ENCODE data around the gene SRD5A1.
A peak's percentile ranks its signal among the peaks of the same experiment; 100 is the strongest.

Gene SRD5A1, protein sequence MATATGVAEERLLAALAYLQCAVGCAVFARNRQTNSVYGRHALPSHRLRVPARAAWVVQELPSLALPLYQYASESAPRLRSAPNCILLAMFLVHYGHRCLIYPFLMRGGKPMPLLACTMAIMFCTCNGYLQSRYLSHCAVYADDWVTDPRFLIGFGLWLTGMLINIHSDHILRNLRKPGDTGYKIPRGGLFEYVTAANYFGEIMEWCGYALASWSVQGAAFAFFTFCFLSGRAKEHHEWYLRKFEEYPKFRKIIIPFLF

DNA sequence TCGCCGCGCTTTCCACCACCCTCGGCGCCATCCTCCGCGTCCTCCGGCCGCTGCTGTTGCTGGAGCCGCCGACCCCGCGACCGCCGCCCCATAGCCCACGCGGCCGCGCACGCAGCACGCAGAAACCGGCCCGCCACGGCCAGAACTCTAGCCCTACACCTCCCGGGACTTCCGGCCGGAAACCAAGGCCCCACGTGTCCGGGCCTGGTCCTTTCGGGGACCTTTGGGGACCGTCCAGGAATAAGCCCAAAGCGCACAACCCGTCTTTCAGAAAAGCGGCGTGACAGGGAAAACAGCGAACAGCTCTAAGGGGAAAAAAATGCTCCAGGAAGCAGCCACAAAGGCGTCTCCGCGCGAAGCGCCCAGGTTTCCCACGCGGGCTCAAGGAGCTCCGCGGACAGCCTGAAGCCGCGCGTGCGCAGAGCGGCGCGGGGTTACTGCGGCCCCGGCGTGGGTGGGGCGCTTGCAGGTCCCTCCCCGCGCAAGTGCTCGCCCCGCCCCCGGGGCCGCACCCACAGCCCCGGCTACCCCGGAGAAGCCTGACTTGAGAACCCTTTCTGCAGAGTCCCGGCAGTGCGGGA, at the start of gene SRD5A1, which contains the start of gene NSUN2:
SRD5A1 (plus strand) TSS at position 553 of the 581 bp plus-strand sequence. CDS start 137 bp downstream, outside the sequence.
NSUN2 (minus strand) TSS at position 157 of the 581 bp plus-strand sequence; CDS start at position 92, 65 bp downstream.
- DNase-seq (ENCODE audit: low read depth): peak; percentile 85

DNA sequence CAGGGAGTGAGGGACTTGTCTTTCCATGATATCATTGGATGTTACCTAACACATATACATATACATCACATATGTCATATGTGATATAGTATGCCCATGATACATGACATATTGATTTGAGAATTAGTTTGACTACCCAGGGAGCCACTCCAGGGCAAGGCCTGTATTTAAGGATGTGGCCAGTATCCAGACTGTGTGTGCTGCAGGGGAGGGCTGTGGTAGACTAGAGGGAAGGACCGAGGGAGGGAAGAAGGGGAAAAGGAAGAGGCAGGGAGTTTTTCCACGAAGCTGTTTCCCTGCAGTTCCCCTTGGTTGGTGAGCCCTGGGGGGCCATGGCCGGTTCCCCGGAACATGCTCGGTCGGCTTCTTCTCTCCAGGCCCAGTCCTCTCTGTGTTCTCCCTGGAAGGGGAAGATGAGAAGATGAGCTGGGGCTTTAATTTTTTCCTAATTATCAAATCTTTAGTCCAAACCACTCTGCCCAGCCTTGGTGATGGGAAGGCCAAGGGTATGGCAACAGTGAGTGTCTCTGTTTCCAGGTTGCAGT, 49.1 kb upstream of the SRD5A1 start:
- no peak for DNase-seq (ENCODE audit: low read depth)

DNA sequence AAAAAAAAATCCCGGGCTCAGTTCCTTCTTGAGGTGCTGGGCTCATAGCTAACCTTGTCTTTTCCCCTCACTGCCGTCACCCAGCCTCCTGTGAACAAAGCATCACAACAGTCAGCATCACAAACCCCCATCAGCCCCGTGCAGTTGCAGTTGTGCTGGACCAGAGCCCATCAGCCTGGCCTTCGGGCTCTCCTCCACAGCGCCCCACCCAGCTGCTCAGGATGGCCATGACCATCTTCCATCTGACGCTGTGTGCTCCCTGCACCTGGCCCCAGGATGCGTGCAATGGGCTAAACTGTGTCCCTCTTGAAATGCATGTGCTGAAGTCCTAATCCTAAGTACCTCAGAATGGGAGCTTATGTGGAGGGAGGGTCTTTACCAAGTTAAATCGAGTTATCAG, 48.5 kb upstream of the SRD5A1 start:
- DNase-seq (ENCODE audit: low read depth): no peak

DNA sequence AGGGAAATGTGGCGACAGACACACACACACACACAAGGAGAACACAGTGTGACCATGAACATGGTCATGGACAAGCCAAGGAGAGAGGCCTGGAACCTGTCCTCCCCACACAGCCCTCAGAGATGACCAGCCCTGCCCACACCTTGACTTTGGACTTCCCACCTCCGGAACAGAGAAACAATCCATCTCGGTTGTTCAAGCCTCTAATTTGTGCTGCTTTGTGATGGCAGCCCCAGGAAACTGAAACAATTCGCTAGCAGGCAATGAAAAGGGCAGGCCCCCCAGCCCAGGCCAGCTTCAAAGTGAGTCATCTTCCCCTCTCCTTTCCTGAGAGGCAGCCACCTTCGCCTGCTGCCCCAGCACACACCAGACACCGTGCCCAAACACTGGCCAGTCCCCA, 48.1 kb upstream of the SRD5A1 start:
- DNase-seq (ENCODE audit: low read depth): no peak

DNA sequence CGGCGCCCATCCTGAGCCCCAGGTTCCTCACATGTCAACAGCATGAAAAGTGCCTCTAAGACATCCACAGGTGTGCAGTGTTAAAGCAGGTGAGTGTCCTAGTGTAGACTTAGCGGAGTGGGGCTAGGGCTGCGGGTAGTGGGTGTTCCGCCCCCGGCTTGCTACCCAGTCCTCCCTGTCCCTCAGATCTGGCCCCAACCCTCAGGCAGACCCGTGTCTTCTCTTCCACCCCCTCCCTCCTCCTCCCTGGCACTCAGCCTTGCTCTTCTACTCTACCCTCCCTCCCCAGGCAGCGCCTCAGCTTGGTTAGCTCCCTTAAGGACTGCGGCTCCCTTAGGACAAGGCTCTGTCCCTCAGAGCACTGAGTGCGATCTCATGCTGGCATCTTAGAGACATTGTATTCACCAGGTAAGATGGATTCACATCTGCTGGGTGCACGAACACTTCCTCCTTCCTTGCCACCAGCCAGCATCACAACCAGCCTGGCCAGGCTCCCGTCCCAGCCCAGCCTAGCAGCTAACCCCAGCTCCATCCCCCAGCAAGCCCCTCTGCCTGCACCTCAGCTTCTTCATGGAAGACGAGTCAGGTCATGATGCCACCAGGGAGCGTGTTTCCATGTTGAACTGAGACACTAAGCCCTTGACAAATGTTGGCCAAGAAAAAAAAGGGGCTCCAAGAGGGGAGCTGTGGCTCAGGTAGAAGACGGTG, 47.1 kb upstream of the SRD5A1 start:
- no peak for DNase-seq (ENCODE audit: low read depth)

DNA sequence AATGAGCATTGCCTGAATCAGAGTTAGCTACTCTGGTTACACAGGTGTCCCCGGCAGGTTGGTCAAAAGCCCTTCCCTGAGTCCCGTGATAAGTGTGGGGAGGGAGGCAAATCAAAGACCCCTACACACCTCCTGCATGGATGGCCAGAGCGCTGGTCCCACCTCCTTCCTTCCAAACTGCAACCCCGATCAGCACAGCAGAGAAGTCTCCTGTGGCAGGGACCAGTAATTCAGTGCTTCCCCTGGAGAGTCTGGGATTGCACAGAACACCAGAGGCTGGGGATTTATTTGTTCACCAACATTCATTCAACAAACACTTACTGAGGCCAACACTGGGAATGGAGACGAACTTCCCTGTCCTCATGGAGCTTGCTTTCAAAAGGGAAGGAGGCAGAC, 46.6 kb upstream of the SRD5A1 start:
- no peak for DNase-seq (ENCODE audit: low read depth)

DNA sequence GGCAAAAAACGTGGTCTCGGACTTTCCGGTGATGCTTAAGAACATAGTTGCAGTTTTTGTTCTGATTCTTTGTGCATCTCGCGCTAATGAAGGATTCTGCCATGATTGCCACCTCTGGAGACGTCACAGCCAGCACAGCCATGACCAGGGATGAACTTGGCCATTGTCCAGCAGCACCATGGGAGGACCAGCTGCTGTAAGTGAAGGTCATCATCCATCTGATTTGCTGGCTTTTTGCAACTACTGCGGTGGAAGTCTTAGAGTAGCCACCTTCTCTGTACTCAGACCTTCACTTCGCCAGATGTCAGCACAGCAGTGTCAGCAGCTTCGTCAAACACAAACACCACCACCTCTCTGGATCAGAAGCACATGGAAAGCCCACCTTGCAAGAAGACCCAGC, 46.1 kb upstream of the SRD5A1 start:
- no peak for DNase-seq (ENCODE audit: low read depth)

DNA sequence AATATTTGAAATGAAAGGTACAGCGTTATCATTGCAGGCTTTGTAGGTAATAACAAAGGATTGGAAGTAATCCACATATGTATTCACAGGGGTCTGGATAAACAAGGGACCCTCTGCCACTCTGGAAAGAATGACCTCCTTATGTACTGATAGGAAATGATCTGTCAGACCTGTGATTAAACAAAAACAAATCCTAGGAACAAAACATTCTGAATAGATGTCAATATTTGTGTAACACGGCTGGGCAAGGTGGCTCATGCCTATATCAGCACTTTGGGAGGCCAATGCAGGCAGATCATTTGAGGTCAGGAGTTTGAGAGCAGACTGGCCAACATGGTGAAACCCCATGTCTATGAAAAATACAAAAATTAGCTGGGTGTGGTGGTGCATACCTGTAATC, 42.7 kb upstream of the SRD5A1 start:
- DNase-seq (ENCODE audit: low read depth): no peak

DNA sequence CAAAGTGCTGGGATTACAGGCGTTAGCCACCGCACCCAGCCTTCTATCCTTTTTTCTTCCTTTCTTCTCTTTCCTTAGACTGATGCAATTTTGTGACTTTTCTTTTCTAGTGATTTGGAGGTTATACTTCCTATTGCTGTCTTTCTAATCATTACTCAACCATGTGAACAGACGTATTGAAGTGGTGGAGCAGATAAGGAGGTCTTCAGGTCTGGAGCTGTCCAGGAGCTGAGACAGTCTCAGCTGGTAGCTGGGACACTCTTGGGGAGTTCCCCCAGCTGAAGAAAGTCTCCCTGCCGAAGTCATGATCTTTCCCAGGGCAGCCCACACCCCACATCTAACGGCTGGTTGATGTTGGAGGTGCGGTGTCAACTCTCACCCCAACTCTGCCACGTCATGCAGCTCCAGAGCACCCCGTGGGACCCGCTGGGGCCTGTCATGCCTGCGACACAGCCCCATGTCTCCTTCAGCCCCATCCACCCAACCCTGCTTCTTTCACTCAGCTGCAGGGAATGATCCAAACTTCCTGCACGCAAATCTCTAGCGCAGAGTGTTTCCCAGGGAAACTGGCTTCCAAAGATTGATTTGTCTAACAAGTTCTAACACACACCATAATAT, 41.5 kb upstream of the SRD5A1 start:
- DNase-seq (ENCODE audit: low read depth): no peak

DNA sequence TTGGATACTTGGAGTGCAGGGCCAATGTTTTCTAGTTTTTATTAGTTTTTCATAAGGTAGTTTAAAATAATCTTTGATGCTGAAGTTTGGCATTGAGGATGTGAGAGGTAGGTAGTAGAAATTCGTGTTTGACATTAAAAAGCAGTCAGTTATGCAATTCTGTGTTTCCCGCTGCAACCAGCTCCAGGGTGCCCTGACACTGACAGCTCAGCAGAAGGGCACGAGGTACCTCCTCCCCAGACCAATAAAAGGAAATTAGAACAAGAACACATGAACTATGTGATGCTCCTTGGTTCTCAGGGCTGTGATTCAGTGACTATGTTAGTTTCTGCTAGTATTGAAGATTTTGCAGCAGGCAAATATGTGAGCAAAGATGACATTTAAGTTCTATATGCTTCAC, 40.6 kb upstream of the SRD5A1 start:
- DNase-seq (ENCODE audit: low read depth): no peak

DNA sequence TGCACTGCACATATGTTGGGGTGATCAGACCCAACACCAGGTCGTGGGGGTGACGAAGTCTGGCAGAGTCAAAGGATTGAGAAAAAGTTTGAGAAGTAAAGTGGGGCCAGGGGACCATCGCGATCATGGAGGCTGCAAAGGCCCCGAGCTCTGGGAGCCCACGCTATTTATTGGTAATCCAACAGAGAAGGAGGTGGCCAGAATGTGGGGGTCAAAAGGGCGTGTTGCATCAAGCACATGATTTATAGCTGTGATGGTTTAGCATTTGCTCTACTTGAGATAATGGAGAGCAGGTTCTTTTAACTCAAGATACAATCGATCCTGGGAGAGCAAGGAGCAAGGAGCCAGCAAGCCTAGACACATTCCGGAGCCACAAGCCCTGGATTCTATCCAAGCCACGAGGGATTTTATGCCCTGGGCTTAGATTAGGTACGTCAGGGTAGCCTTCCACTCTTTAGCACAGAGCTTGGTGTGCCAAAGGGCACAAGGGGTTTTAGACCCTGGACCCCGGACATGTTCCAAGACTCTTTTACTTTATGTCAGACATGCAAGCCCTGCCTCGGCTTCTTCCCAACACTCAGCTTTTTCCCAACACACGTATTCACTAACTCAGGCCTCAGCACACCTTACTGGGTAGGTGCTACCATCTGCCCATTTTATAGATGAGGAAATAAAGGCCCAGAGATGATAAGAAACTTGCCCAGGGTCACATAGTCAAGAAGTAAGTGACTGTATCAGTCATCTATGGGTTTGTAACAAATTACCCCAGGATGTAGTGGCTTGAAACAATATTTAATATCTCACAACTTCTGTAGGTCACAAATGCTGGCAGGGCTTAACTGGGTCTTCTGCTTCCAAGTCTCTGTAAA, 39.9 kb upstream of the SRD5A1 start:
- DNase-seq (ENCODE audit: low read depth): no peak

DNA sequence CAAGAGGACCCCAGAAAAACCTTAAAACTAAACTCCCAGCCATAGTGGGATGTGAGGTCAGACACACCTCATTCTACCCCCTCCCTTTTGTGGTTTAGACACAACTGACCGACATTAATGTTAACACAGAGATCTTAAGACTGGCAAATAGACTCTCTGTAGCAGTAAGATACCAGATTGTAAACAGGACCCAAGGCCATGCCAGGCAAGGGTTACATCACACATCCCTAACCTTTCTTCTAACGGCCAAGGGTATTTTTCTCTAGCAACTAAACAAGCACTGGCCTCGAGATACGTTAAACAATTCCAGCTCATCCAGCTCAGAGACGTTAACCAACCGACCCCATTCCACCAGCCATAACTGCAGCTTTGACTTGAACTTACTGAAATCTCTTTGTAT, 39.2 kb upstream of the SRD5A1 start:
- DNase-seq (ENCODE audit: low read depth): no peak

DNA sequence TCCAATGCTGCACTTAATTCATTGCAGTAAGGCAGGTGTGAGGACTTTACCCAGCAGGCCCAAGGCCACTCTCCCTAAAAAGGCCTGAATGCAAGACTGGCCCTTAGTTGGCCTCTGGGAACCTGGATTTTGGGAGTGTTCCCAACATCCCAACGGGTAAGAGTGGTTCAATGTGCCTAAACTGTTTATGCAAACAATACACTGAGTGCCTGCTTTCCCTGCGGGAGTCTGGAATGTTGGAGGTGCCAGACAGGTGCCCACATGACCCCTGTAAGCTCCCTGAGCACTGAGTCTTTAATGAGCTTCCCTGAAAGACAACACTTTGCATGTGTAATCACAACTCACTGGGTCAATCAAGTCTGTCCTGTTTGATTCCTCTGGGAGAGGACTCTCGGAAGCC, 37.8 kb upstream of the SRD5A1 start:
- DNase-seq (ENCODE audit: low read depth): no peak

DNA sequence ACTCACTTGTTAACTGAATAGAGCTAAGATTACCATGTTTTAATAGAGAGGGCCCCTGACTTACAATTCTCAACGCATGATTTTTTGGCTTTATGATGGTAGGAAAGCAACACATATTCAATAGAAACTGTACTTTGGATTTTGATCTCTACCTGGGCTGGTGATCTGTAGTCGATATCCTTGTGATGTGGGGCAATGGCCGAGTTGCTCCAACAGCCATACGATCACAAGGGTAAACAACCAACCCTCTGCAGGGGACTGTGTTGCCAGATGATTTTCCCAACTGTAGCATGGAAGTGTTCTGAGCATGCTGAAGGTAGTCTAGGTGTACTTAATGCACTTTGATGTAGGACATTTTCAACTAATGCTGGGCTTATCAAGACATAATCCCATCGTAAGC, 36.9 kb upstream of the SRD5A1 start:
- DNase-seq (ENCODE audit: low read depth): no peak

DNA sequence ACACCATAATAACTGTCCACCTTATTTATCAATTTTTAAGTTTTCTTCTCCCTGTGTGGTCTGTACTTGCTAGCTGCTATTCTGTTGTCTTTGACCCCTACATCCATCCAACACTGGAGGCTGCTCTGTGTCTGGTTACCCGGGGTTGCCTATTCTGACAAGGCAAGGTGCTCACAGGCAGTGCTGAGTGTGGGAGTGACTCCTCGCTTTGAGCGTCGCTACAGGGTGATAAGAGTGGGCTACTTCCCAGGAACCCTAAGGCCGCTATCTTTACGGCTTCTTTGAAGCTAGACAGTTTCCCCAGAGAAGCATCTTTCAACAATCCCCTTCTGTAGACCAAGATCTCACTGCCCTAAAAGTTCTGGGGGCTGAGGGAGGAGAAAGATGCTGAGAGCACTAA, 35.7 kb upstream of the SRD5A1 start:
- DNase-seq (ENCODE audit: low read depth): no peak

DNA sequence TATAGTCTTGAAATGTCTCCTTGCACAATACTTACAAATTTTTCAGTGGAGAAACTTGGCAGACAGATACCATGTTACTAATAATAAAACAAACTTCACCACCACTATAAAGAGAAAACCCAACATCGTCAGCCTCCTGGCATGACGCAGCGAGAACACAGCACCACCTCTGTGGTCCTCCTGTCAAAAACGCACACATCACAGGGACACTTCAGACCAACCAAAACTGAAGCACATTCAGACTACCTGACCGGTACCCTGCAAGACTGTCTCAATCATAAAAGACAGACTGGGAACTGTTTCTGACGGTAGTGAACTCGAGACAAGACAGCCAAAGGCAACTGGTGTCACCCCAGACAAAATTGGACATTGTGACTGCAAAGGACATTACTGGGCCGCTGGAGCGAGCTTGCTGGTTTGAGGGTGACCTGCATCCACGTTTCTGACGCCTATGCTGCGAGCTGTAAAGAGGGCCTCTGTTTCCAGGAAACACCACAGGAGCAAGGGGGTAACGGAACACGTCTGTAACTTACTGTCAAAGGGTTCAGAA, 34.8 kb upstream of the SRD5A1 start:
- DNase-seq (ENCODE audit: low read depth): no peak

DNA sequence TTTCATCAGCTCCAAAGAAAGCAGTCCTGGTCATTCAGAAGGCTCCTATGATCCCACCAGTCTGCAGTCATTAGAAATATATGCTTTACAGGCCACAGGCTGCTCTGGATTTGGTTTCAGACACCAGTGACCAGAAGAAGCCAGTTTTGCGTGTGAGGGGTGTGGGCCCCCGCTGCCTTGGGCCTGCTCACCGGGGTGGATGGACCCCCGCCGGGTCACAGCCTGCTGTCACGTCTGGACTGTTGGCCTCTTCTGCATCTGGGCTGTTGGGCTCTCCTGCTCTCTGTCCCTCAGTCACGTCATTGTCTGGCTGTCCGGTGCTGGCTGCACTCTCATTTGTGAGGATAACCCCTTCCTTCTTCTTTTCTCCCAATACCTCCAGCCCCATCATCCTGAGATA, 33.5 kb upstream of the SRD5A1 start:
- DNase-seq (ENCODE audit: low read depth): no peak

DNA sequence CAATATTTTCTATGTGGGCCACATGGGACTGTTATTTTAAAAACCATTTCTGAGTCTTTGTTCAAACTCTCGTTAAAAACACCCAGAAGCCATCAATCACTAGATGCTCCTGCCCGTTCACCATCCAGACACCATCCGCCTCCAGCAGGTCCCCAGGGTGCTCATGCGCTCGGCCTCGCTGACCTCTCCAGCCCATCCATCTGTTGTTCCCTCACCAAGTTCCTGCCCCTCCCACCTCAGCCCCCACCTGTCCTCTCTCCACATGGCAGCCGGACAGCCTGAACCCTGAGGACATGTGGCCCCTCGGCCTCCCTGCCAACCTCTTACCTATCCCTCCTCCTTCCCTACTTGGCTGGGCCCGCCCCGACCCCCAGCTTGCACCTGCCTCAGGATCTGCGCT, 32.0 kb upstream of the SRD5A1 start:
- DNase-seq (ENCODE audit: low read depth): no peak

DNA sequence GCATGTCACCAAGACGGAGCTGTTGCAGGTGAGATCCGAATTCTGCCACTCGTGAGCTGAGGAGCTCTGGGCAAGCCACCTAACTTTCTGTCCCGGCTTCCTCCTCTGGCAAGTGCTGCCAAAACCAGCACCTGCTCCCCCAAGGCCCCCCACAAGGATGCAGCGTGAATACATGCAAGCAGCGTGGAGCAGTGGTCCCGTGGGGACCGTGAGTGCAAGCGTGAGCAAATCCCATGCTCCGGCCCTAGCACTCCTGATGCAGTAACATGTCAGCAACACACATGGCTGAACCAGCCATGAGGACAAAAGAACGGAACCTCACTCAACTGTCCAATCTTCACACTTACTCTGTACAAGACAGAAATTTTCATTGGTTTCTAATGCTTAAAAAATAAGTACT, 31.4 kb upstream of the SRD5A1 start:
- DNase-seq (ENCODE audit: low read depth): no peak

DNA sequence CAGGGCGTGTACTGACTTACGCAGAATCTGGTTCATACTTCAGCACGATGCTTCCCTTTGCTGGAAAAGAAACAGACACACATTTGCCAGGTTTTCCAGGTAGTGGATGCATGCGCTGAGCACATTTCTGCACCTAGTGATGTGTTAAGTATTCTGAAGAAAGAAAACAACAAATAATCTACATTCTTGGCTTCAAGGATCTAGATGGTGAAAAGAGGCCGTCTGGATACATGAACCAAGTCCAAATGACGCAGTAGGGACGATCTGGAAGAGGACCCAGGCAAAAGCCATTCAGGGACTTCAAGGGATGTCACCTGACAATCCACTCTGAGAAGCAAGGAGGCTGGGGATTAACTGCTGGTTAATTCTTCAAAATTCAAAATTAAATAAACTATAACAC, 30.8 kb upstream of the SRD5A1 start:
- no peak for DNase-seq (ENCODE audit: low read depth)

DNA sequence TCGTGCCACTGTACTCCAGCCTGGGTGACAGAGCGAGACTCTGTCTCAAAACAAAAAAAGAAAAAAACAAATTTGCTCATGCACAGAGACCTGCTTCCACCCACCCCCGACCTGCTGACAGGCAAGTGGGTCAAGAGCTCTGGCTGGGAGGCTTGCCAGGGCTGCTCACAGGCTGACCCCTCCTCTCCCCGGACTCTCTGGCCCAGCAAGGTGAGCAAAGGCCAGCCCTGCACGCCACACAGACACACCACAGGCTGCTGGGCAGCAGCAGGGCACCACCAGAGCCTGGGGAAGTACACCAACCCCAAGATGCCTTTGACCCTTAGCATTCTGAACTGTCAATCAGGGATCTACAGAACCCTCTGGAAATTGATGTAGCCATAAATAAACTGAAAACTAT, 29.6 kb upstream of the SRD5A1 start:
- no peak for DNase-seq (ENCODE audit: low read depth)

All from CMK (cell line).